B cell (primary cell): ENCODE data around the gene MYH3. TPM values are rescaled to one million over a fixed set of nuclear protein-coding genes. Genes with fewer than 3 reads are reported as not detected.

Experiments
- ATAC-seq: fragments of 200-7000 bp; cut with Tn5 transposase; one replicate; pipeline ENCODE4 v1.10.0; 2021; ENCODE audit warnings: low read depth, mild to moderate bottlenecking, moderate number of reproducible peaks, moderate library complexity
- CTCF ChIA-PET: fragments of 350-600 bp; sonication (Branson Sonifier 250); formaldehyde crosslinking; loops from one replicate; lab custom pipeline; 2021; ENCODE audit warnings: antibody characterized with exemption, inconsistent platforms; lab: Charles Lee
- POLR2A ChIA-PET: fragments of 350-600 bp; sonication (Branson Sonifier 250); formaldehyde crosslinking; loops from one replicate; lab custom pipeline; 2021; ENCODE audit warnings: antibody characterized with exemption; lab: Charles Lee
- DNase-seq: peaks from one replicate; pipeline ENCODE4 v3.0.0; 2013
- H2AFZ ChIP-seq: 2 replicates; pipeline ENCODE4 v1.6.1; 2012; ENCODE audit warnings: mild to moderate bottlenecking, low read depth, low read length; ENCODE audit not compliant: insufficient read depth, poor library complexity, severe bottlenecking
- H3K27ac ChIP-seq, 2 donors: 1 replicate in 1 of 2; 2 replicates in 1 of 2; pipeline ENCODE4 v1.5.1; 2012 to 2013; ENCODE audit warnings: low read length in 2 of 2, mild to moderate bottlenecking in 2 of 2, moderate library complexity in 1 of 2
- H3K27me3 ChIP-seq, 4 experiments: fragments of 200-600 bp in 1 of 4; sonication (generic) in 1 of 4; replicated peaks in 1 of 4; 1 replicate in 2 of 4; 2 replicates in 2 of 4; pipeline versions ENCODE4 v1.6.1 to v1.7.0; 2013 to 2016; ENCODE audit warnings: low read length in 3 of 4, mild to moderate bottlenecking in 2 of 4, mixed read lengths in 1 of 4, moderate library complexity in 1 of 4; ENCODE audit not compliant: insufficient read depth in 4 of 4, control insufficient read depth in 3 of 4; ENCODE audit errors: control extremely low read depth in 1 of 4
- H3K36me3 ChIP-seq, 2 experiments: replicated peaks in 1 of 2; 1 replicate in 1 of 2; 2 replicates in 1 of 2; pipeline versions ENCODE4 v1.6.1 to v1.7.1; 2013; ENCODE audit warnings: low read length in 1 of 2; ENCODE audit not compliant: insufficient read depth in 2 of 2, control insufficient read depth in 1 of 2; ENCODE audit errors: control extremely low read depth in 1 of 2, extremely low read depth in 1 of 2
- H3K4me1 ChIP-seq, 2 donors: fragments of 200-600 bp in 1 of 2; sonication (generic) in 1 of 2; 1 replicate in 1 of 2; 2 replicates in 1 of 2; pipeline versions ENCODE4 v1.5.1 to v1.6.1; 2013 to 2017; ENCODE audit warnings: low read length in 2 of 2; ENCODE audit not compliant: control insufficient read depth in 2 of 2, insufficient read depth in 2 of 2
- H3K4me2 ChIP-seq: replicated peaks from 2 replicates; pipeline ENCODE3; 2012; ENCODE audit warnings: mild to moderate bottlenecking, low read depth, low read length; ENCODE audit not compliant: poor library complexity, severe bottlenecking
- H3K4me3 ChIP-seq, 5 experiments: fragments of 200-600 bp in 1 of 5; sonication (generic) in 1 of 5; 1 replicate in 3 of 5; 2 replicates in 2 of 5; pipeline versions ENCODE4 v1.5.1 to v1.7.0; 2011 to 2016; ENCODE audit warnings: low read length in 4 of 5, mild to moderate bottlenecking in 4 of 5, low read depth in 2 of 5, control low read depth in 1 of 5, moderate library complexity in 1 of 5; ENCODE audit not compliant: insufficient read depth in 1 of 5; ENCODE audit errors: control extremely low read depth in 1 of 5, extremely low read depth in 1 of 5
- H3K79me2 ChIP-seq: fragments of 200-600 bp; sonication (generic); one replicate; pipeline ENCODE4 v1.6.0; 2016; ENCODE audit warnings: low read length; ENCODE audit not compliant: control insufficient read depth, insufficient read depth
- H3K9ac ChIP-seq: fragments of 200-600 bp; sonication (generic); 2 replicates; pipeline ENCODE4 v1.6.1; 2017; ENCODE audit warnings: mild to moderate bottlenecking, low read length, moderate library complexity
- H3K9me3 ChIP-seq, 3 donors: one replicate each; pipeline versions ENCODE4 v1.6.1 to v1.7.1; 2013; ENCODE audit warnings: low read length in 2 of 3; ENCODE audit not compliant: control insufficient read depth in 2 of 3, insufficient read depth in 1 of 3; ENCODE audit errors: control extremely low read depth in 1 of 3
- H4K20me1 ChIP-seq: 2 replicates; pipeline ENCODE4 v1.6.0; 2012; ENCODE audit warnings: mild to moderate bottlenecking, low read length; ENCODE audit not compliant: insufficient read depth, control insufficient read depth, poor library complexity, severe bottlenecking
- H3K27ac Mint-ChIP-seq: one replicate; pipeline ENCODE4 v1.8.0; 2021; ENCODE audit warnings: mixed read lengths
- H3K27me3 Mint-ChIP-seq: one replicate; pipeline ENCODE4 v1.8.0; 2021; ENCODE audit warnings: mixed read lengths
- H3K4me1 Mint-ChIP-seq: one replicate; pipeline ENCODE4 v1.8.0; 2021; ENCODE audit warnings: mixed read lengths
- H3K4me3 Mint-ChIP-seq: one replicate; pipeline ENCODE4 v1.8.0; 2021; ENCODE audit warnings: mixed read lengths
- H3K9me3 Mint-ChIP-seq: one replicate; pipeline ENCODE4 v1.8.0; 2022; ENCODE audit warnings: mixed read lengths; ENCODE audit not compliant: insufficient read depth
- CTCF ChIP-seq: fragments of 200-600 bp; IDR thresholded peaks from one replicate; pipeline ENCODE4 v1.8.0; 2022; ENCODE audit warnings: antibody characterized with exemption, mild to moderate bottlenecking
- EZH2 ChIP-seq: IDR thresholded peaks from 2 replicates; pipeline ENCODE4 v1.6.1; 2012; ENCODE audit warnings: borderline replicate concordance, low read depth, mild to moderate bottlenecking, moderate library complexity, low read length; ENCODE audit not compliant: insufficient read depth, poor library complexity, severe bottlenecking
- WGBS: methylation state at CpG from one replicate; pipeline ENCODE4 v1.1.5; 2013; ENCODE audit warnings: missing lambda C conversion rate; ENCODE audit not compliant: insufficient coverage; 5-methylcytosine and 5-hydroxymethylcytosine counted together
- intact Hi-C: fragments of 100-400 bp; cut with micrococcal nuclease; formaldehyde crosslinking; loops from one replicate; pipeline ENCODE4 v1.10.0; 2022
- polyA plus RNA-seq: library from polyadenylated mRNA; depleted of rRNA; stranded (reverse); fragments of >200 nt; gene quantifications from 2 replicates; pipeline ENCODE4 v1.2.3, GENCODE V29; 2012
- total RNA-seq, 2 donors: library from RNA; stranded (reverse); fragments of 120-200 nt in 1 of 2; gene quantifications; 1 replicate in 1 of 2; 2 replicates in 1 of 2; pipeline versions ENCODE4 v1.2.3 to v1.2.4, GENCODE V29; 2013 to 2022

Gene MYH3
- total and polyA plus RNA-seq, 2 donors (not counting 1 experiment from before 2014, with no cell fraction given) = 9.4 to 10.9 TPM

- peak; percentile 68 for ATAC-seq
- Histone ChIP-seq H3K36me3 (no peaks in the 10 kb centered on the region), H3K4me3 (no peak overlapping the region), H3K27ac (no peak overlapping the region), H2AFZ (no peak overlapping the region), H4K20me1 (no peaks in the 10 kb centered on the region), H3K27me3 (peaks cover 0 to 4% (median 0%) of the 10 kb centered on the region in 4 experiments), H3K4me2 (no peak overlapping the region), H3K4me1 (peaks cover 0 to 5% of the 10 kb centered on the region in 2 donors), H3K9me3 (no peaks in the 10 kb centered on the region), H3K79me2 (no peaks in the 10 kb centered on the region), H3K9ac (no peak overlapping the region)
- TF ChIP-seq CTCF = peak; percentile 100
- TF ChIP-seq EZH2 = no peak
- ChIA-PET POLR2A (no interaction called here), CTCF (interaction anchor here (0.6 to 10.2 kb wide), 29 partner anchors 8 to 888 kb away, joined by 3 to 159 read pairs (median 5); no protein-coding TSS in a partner anchor)
- 36% methylated on average over 8 of the region's 9 CpGs for WGBS
- Mint-ChIP-seq H3K27ac (no peak overlapping the region), H3K9me3 (no peaks in the 10 kb centered on the region), H3K27me3 (peaks cover 3% of the 10 kb centered on the region), H3K4me1 (no peaks in the 10 kb centered on the region), H3K4me3 (no peak overlapping the region)
- DNase-seq = peak; percentile 75
- intact Hi-C loops = loop anchor here (1.0 to 5.0 kb wide), 2 partner anchors 229 to 319 kb away; no protein-coding TSS in a partner anchor
Measured at GRCh38 chr17:10616502-10617119, 40.5 kb downstream of the MYH3 start.

- H3K4me3 Mint-ChIP-seq = no peak overlapping the region
- Histone ChIP-seq H3K36me3 (no peaks in the 10 kb centered on the region), H3K9me3 (no peaks in the 10 kb centered on the region), H3K79me2 (no peaks in the 10 kb centered on the region), H2AFZ (no peak overlapping the region), H3K4me2 (no peak overlapping the region), H3K4me3 (no peak overlapping the region), H3K4me1 (peaks cover 0 to 5% of the 10 kb centered on the region in 2 donors), H3K27me3 (peaks cover 0 to 4% (median 0%) of the 10 kb centered on the region in 4 experiments), H3K27ac (no peak overlapping the region), H3K9ac (no peak overlapping the region), H4K20me1 (no peaks in the 10 kb centered on the region)
- peak; percentile 62 for TF ChIP-seq CTCF
- no peak for TF ChIP-seq EZH2
- H3K4me1 Mint-ChIP-seq = no peaks in the 10 kb centered on the region
- POLR2A ChIA-PET = no interaction called here
- DNase-seq (peak; percentile 39), ATAC-seq (no peak)
- H3K27me3 Mint-ChIP-seq = peaks cover 10% of the 10 kb centered on the region
- intact Hi-C loops = loop anchor here (5.0 kb wide), 1 partner anchor 317 kb away; no protein-coding TSS in a partner anchor
- H3K9me3 Mint-ChIP-seq = no peaks in the 10 kb centered on the region
- CTCF ChIA-PET = interaction anchor here (0.7 to 10.2 kb wide), 15 partner anchors 9 to 689 kb away, joined by 3 to 159 read pairs (median 3); no protein-coding TSS in a partner anchor
- 80% methylated on average over 6 of the region's 6 CpGs for WGBS
- no peak overlapping the region for H3K27ac Mint-ChIP-seq
Measured at GRCh38 chr17:10614536-10615155, 42.5 kb downstream of the MYH3 start.
